Gastroesophageal sphincter (tissue), 4 donors: ENCODE data around the gene SPINK1. TPM values are rescaled to one million over a fixed set of nuclear protein-coding genes. Genes with fewer than 3 reads are reported as not detected.

Source experiments
- ATAC-seq: fragments of 150-250 bp; one replicate; pipeline ENCODE4 v1.9.1; 2016; ENCODE audit warnings: mild to moderate bottlenecking, moderate library complexity
- H3K27ac ChIP-seq, 4 donors: fragments of 200-600 bp; sonication (generic) in 3 of 4; 1 replicate in 3 of 4; 2 replicates in 1 of 4; pipeline ENCODE4 v1.5.1; 2016 to 2019
- H3K27me3 ChIP-seq: fragments of 200-600 bp; sonication (generic); one replicate; pipeline ENCODE4 v1.5.1; 2019
- H3K36me3 ChIP-seq, 2 donors: fragments of 200-600 bp; sonication (generic); one replicate each; pipeline ENCODE4 v1.5.1; 2019; ENCODE audit warnings: control low read depth in 1 of 2
- H3K4me1 ChIP-seq, 3 donors: fragments of 200-600 bp; sonication (generic); 1 replicate in 2 of 3; 2 replicates in 1 of 3; pipeline ENCODE4 v1.5.1; 2016 to 2019; ENCODE audit warnings: control low read depth in 2 of 3
- H3K4me3 ChIP-seq, 2 donors: fragments of 200-600 bp; sonication (generic); one replicate each; pipeline ENCODE4 v1.5.1; 2019; ENCODE audit warnings: mild to moderate bottlenecking in 1 of 2, moderate library complexity in 1 of 2
- H3K9me3 ChIP-seq, 3 donors: fragments of 200-600 bp; sonication (generic); one replicate each; pipeline ENCODE4 v1.5.1; 2017 to 2019; ENCODE audit warnings: control low read depth in 2 of 3
- CTCF ChIP-seq, 4 experiments: fragments of 200-600 bp in 2 of 4; fragments of 450-650 bp in 2 of 4; sonication (generic) in 1 of 4; IDR thresholded peaks; one replicate each; pipeline ENCODE4 v1.5.1; 2017 to 2019; ENCODE audit warnings: antibody characterized with exemption in 4 of 4, mild to moderate bottlenecking in 2 of 4, moderate library complexity in 2 of 4
- EP300 ChIP-seq: sonication (generic); formaldehyde crosslinking; IDR thresholded peaks from one replicate; pipeline ENCODE4 v1.6.1; 2017; ENCODE audit warnings: antibody characterized with exemption, mild to moderate bottlenecking
- POLR2A ChIP-seq, 2 donors: fragments of 450-650 bp; IDR thresholded peaks; one replicate each; pipeline ENCODE4 v1.6.1; 2017; ENCODE audit warnings: antibody characterized with exemption in 2 of 2, mild to moderate bottlenecking in 2 of 2, moderate library complexity in 1 of 2
- POLR2AphosphoS5 ChIP-seq: sonication (generic); formaldehyde crosslinking; IDR thresholded peaks from one replicate; pipeline ENCODE4 v1.6.1; 2017; ENCODE audit warnings: antibody characterized with exemption
- WGBS, 2 donors: methylation state at CpG; one replicate each; pipeline ENCODE4 v1.1.5; 2018; ENCODE audit warnings: low coverage in 1 of 2; 5-methylcytosine and 5-hydroxymethylcytosine counted together
- total RNA-seq, 4 donors: library from RNA; depleted of rRNA; stranded (reverse); fragments of >200 nt; gene quantifications; one replicate each; pipeline ENCODE4 v1.1.0, GENCODE V29; 2016

SPINK1 gene
- total RNA-seq, 4 donors from 2014 or later = not detected

- ATAC-seq = no peak
- 72 to 79% methylated on average over 3 of the region's 3 CpGs for WGBS, 2 donors
- no peak overlapping the region for H3K4me3 ChIP-seq
- no peaks in the 10 kb centered on the region for H3K9me3 ChIP-seq
- H3K36me3 ChIP-seq = no peaks in the 10 kb centered on the region
- H3K27ac ChIP-seq = no peak overlapping the region
- no peaks in the 10 kb centered on the region for H3K27me3 ChIP-seq
- no peak for TF ChIP-seq POLR2AphosphoS5
- TF ChIP-seq CTCF (IDR thresholded peaks at IDR 0.05) = no peak
- TF ChIP-seq POLR2A (IDR thresholded peaks at IDR 0.05) = no peak
- TF ChIP-seq EP300 = no peak
- H3K4me1 ChIP-seq = no peaks in the 10 kb centered on the region
These were observed 31.0 kb downstream of the SPINK1 start for GRCh38 chr5:147800491-147800890.

GRCh38 chr5:147796556-147797308, 34.7 kb downstream of the SPINK1 start:
- WGBS, 2 donors = 70 to 77% methylated on average over 5 to 6 of the region's 6 CpGs

GRCh38 chr5:147791181-147791580, 40.3 kb downstream of the SPINK1 start:
- ATAC-seq = no peak
- Histone ChIP-seq H3K9me3 (no peaks in the 10 kb centered on the region), H3K4me3 (no peak overlapping the region), H3K36me3 (no peaks in the 10 kb centered on the region), H3K27ac (no peak overlapping the region), H3K4me1 (no peaks in the 10 kb centered on the region), H3K27me3 (no peaks in the 10 kb centered on the region)
- 85 to 90% methylated on average over 4 to 6 of the region's 6 CpGs for WGBS, 2 donors
- no peak for TF ChIP-seq CTCF (IDR thresholded peaks at IDR 0.05)

More at GRCh38 chr5:147796556-147797308, 34.7 kb downstream of the SPINK1 start:
- no peaks in the 10 kb centered on the region for H3K9me3 ChIP-seq
- no peaks in the 10 kb centered on the region for H3K4me1 ChIP-seq
- no peak for ATAC-seq
- TF ChIP-seq POLR2A (IDR thresholded peaks at IDR 0.05) (no peak), EP300 (no peak), CTCF (IDR thresholded peaks at IDR 0.05) (no peak), POLR2AphosphoS5 (no peak)
- H3K36me3 ChIP-seq = no peaks in the 10 kb centered on the region
- no peaks in the 10 kb centered on the region for H3K27me3 ChIP-seq
- H3K27ac ChIP-seq = no peak overlapping the region
- no peak overlapping the region for H3K4me3 ChIP-seq

- Histone ChIP-seq H3K9me3 (no peaks in the 10 kb centered on the region), H3K27me3 (no peaks in the 10 kb centered on the region), H3K4me1 (no peaks in the 10 kb centered on the region), H3K36me3 (no peaks in the 10 kb centered on the region), H3K27ac (no peak overlapping the region), H3K4me3 (no peak overlapping the region)
- TF ChIP-seq POLR2A (IDR thresholded peaks at IDR 0.05) (no peak), EP300 (no peak), CTCF (IDR thresholded peaks at IDR 0.05) (no peak), POLR2AphosphoS5 (no peak)
- 80% methylated on average over 2 of the region's 2 CpGs; no CpG with 5 or more reads in 1 of the 2 donors for whole genome bisulfite sequencing, 2 donors
- no peak for ATAC-seq
These were observed 41.7 kb downstream of the SPINK1 start for GRCh38 chr5:147789820-147790219.

GRCh38 chr5:147788023-147788422, 43.4 kb downstream of the SPINK1 start:
- Histone ChIP-seq H3K9me3 (no peaks in the 10 kb centered on the region), H3K4me1 (no peaks in the 10 kb centered on the region), H3K36me3 (no peaks in the 10 kb centered on the region), H3K4me3 (no peak overlapping the region), H3K27me3 (no peaks in the 10 kb centered on the region), H3K27ac (no peak overlapping the region)
- no peak for ATAC-seq
- TF ChIP-seq CTCF (IDR thresholded peaks at IDR 0.05) (no peak), EP300 (no peak), POLR2A (IDR thresholded peaks at IDR 0.05) (no peak), POLR2AphosphoS5 (no peak)
